GM12878 (cell line): Measurements from ENCODE around the gene CALN1.

Experiments
- EZH2 ChIP-seq: IDR thresholded peaks from 2 replicates; pipeline ENCODE4 v1.6.1; 2012; ENCODE audit warnings: low read depth, mild to moderate bottlenecking, control low read depth, inconsistent platforms, low read length, borderline replicate concordance; ENCODE audit not compliant: control insufficient read depth
- POLR2AphosphoS5 ChIP-seq: IDR thresholded peaks from 2 replicates; pipeline ENCODE4 v1.6.1; 2011; ENCODE audit warnings: mild to moderate bottlenecking, low read length, inconsistent platforms
- RAD21 ChIP-seq: IDR thresholded peaks from 2 replicates; pipeline ENCODE4 v1.6.1; 2011; ENCODE audit warnings: mild to moderate bottlenecking, low read depth, low read length, moderate library complexity; ENCODE audit not compliant: insufficient read depth
- WRNIP1 ChIP-seq: IDR thresholded peaks from 2 replicates; pipeline ENCODE4 v1.6.1; 2011; ENCODE audit warnings: low read depth, low read length, improper control_type of control experiment, borderline replicate concordance
- ZNF24 ChIP-seq: fragments of 450-650 bp; IDR thresholded peaks from 2 replicates; pipeline ENCODE4 v1.6.1; 2017; ENCODE audit warnings: antibody characterized with exemption, mild to moderate bottlenecking
- TF ChIP-seq, protein P1 (sequence below): fragments of 450-650 bp; IDR thresholded peaks from 2 replicates; pipeline ENCODE4 v1.6.1; 2016; ENCODE audit warnings: mild to moderate bottlenecking

DNA sequence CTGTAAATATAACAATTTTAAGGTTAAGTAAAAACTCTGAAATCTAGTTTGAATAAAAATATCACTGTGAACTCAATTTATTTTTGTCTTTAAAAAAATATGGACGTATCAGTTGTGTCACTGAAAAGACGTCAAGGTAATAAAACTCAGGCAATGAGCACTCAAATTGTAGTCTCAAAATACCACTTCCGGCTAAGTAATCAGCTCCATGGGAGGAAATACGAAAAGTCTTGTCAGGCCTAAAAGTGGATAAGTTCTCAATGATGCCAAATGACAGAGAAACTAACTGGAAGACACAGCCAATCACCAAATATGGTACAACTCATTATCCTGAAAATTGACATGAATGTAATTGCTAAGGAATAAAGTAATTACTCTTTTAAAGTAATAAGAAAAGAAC, 719 bp downstream of the CALN1 start:
- TF ChIP-seq ZNF24 (no peak), POLR2AphosphoS5 (no peak), EZH2 (no peak), RAD21 (no peak), WRNIP1 (no peak)
- TF ChIP-seq, protein P1, sequence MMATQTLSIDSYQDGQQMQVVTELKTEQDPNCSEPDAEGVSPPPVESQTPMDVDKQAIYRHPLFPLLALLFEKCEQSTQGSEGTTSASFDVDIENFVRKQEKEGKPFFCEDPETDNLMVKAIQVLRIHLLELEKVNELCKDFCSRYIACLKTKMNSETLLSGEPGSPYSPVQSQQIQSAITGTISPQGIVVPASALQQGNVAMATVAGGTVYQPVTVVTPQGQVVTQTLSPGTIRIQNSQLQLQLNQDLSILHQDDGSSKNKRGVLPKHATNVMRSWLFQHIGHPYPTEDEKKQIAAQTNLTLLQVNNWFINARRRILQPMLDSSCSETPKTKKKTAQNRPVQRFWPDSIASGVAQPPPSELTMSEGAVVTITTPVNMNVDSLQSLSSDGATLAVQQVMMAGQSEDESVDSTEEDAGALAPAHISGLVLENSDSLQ: no peak
